Fibroblast of mammary gland (primary cell): ENCODE measurements around the gene AS3MT.

Source experiments
- DNase-seq: peaks from one replicate; pipeline ENCODE4 v3.0.0-alpha.2; 2010; ENCODE audit warnings: low read depth
- H3K4me3 ChIP-seq: 2 replicates; pipeline ENCODE4 v1.5.1; 2011; ENCODE audit warnings: low read depth, mild to moderate bottlenecking, low read length, moderate library complexity; ENCODE audit not compliant: control insufficient read depth
- TF ChIP-seq, protein P1 (sequence below): conservative IDR thresholded peaks from 2 replicates; pipeline ENCODE4 v1.5.1; 2011; ENCODE audit warnings: low read depth, low read length, inconsistent platforms; ENCODE audit not compliant: control insufficient read depth, insufficient read depth

AS3MT gene

GRCh38 chr10:102931643-102932042, 62.4 kb downstream of the AS3MT start:
- no peak for DNase-seq
- TF ChIP-seq, protein P1, sequence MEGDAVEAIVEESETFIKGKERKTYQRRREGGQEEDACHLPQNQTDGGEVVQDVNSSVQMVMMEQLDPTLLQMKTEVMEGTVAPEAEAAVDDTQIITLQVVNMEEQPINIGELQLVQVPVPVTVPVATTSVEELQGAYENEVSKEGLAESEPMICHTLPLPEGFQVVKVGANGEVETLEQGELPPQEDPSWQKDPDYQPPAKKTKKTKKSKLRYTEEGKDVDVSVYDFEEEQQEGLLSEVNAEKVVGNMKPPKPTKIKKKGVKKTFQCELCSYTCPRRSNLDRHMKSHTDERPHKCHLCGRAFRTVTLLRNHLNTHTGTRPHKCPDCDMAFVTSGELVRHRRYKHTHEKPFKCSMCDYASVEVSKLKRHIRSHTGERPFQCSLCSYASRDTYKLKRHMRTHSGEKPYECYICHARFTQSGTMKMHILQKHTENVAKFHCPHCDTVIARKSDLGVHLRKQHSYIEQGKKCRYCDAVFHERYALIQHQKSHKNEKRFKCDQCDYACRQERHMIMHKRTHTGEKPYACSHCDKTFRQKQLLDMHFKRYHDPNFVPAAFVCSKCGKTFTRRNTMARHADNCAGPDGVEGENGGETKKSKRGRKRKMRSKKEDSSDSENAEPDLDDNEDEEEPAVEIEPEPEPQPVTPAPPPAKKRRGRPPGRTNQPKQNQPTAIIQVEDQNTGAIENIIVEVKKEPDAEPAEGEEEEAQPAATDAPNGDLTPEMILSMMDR: no peak
- no peak overlapping the region for H3K4me3 ChIP-seq

DNA sequence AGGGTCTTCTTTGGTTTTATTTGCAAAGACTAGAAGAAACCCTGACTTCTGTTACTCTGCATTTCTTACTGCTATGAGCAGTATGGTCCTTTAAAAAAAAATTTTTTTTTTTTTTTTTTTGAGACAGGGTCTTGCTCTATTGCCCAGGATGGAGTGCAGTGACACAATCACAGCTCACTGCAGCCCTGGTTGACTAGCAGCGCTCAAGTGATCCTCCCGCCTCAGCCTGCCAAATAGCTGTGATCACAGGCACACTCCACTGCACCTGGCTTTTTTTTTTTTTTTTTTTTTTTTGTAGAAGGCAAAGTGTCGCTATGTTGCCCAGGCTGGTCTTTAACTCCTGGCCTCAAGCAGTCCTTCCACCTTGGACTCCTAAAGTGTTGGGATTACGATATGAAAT, 66.2 kb downstream of the AS3MT start:
- no peak overlapping the region for H3K4me3 ChIP-seq
- TF ChIP-seq, protein P1: no peak
- no peak for DNase-seq

GRCh38 chr10:102935939-102936605, 66.8 kb downstream of the AS3MT start:
- H3K4me3 ChIP-seq: no peak overlapping the region
- no peak for DNase-seq
- TF ChIP-seq, protein P1: no peak

- TF ChIP-seq, protein P1: no peak
These were observed 72.1 kb downstream of the AS3MT start for GRCh38 chr10:102941401-102941800.

GRCh38 chr10:102945449-102945848, 76.2 kb downstream of the AS3MT start:
- no peak for DNase-seq
- H3K4me3 ChIP-seq: no peak overlapping the region
- TF ChIP-seq, protein P1: no peak

More at GRCh38 chr10:102941401-102941800, 72.1 kb downstream of the AS3MT start:
- DNase-seq: no peak
- H3K4me3 ChIP-seq: no peak overlapping the region

DNA sequence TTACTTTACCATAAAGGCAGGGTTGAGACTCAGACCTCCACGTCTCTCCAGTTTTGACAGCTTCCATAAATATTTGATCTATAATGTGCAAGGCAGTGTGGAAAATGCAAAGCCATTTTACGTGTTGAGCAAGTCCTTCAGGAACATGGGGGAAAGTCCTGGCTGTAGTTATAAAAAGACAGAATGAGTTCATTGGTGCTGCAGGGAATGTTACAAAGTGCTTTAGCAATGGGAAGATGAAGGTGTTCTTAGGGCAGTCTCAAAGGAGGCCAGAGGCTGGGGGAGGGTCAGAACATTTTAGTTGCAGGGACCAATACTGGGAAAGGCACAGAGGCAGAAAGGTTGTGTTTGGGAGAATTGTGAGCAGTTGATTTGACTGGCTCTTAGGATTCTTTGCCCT, 76.7 kb downstream of the AS3MT start:
- no peak overlapping the region for H3K4me3 ChIP-seq
- TF ChIP-seq, protein P1: no peak
- no peak for DNase-seq

- TF ChIP-seq, protein P1: no peak
- no peak for DNase-seq
- H3K4me3 ChIP-seq: no peak overlapping the region
These were observed 77.7 kb downstream of the AS3MT start for GRCh38 chr10:102946992-102947391.
